ENCODE results near the gene HDAC9.

Gene HDAC9

GRCh38 chr7:18864967-18865366 lies 369.4 kb downstream of the HDAC9 start:
- Mint-ChIP-seq H3K27ac (no peak overlapping the region), H3K4me1 (no peaks in the 10 kb centered on the region), H3K4me3 (no peak overlapping the region), H3K36me3 (no peaks in the 10 kb centered on the region), H3K9me3 (no peaks in the 10 kb centered on the region), H3K27me3 (no peaks in the 10 kb centered on the region)
- DNase-seq (ENCODE audit: low spot score in 2 of 2) (no peak), ATAC-seq (ENCODE audit: low read depth) (no peak)

- ATAC-seq (ENCODE audit: low read depth) (no peak), DNase-seq (ENCODE audit: low spot score in 2 of 2) (no peak)
- Mint-ChIP-seq H3K27me3 (no peaks in the 10 kb centered on the region), H3K4me3 (no peak overlapping the region), H3K9me3 (no peaks in the 10 kb centered on the region), H3K27ac (no peak overlapping the region), H3K36me3 (no peaks in the 10 kb centered on the region), H3K4me1 (no peaks in the 10 kb centered on the region)
Observed at GRCh38 chr7:18866359-18867036, 370.9 kb downstream of the HDAC9 start.

GRCh38 chr7:18872344-18872743 lies 376.8 kb downstream of the HDAC9 start:
- Mint-ChIP-seq H3K4me3 (no peak overlapping the region), H3K27me3 (no peaks in the 10 kb centered on the region), H3K9me3 (no peaks in the 10 kb centered on the region), H3K4me1 (no peaks in the 10 kb centered on the region), H3K36me3 (no peaks in the 10 kb centered on the region), H3K27ac (no peak overlapping the region)
- no peak for DNase-seq (ENCODE audit: low spot score in 2 of 2)
- no peak for ATAC-seq (ENCODE audit: low read depth)

- Mint-ChIP-seq H3K36me3 (no peaks in the 10 kb centered on the region), H3K4me3 (no peak overlapping the region), H3K4me1 (no peaks in the 10 kb centered on the region), H3K27me3 (no peaks in the 10 kb centered on the region), H3K27ac (no peak overlapping the region), H3K9me3 (no peaks in the 10 kb centered on the region)
- DNase-seq (ENCODE audit: low spot score in 2 of 2) (no peak), ATAC-seq (ENCODE audit: low read depth) (no peak)
Observed at GRCh38 chr7:18873734-18874336, 378.3 kb downstream of the HDAC9 start.

GRCh38 chr7:18874880-18875279 lies 379.3 kb downstream of the HDAC9 start:
- no peak for DNase-seq (ENCODE audit: low spot score in 2 of 2)
- H3K36me3 Mint-ChIP-seq: no peaks in the 10 kb centered on the region
- no peaks in the 10 kb centered on the region for H3K9me3 Mint-ChIP-seq
- ATAC-seq (ENCODE audit: low read depth): no peak
- no peaks in the 10 kb centered on the region for H3K4me1 Mint-ChIP-seq
- H3K27me3 Mint-ChIP-seq: no peaks in the 10 kb centered on the region
- H3K27ac Mint-ChIP-seq: no peak overlapping the region
- no peak overlapping the region for H3K4me3 Mint-ChIP-seq

- Mint-ChIP-seq H3K9me3 (no peaks in the 10 kb centered on the region), H3K27ac (no peak overlapping the region), H3K4me1 (no peaks in the 10 kb centered on the region), H3K4me3 (no peak overlapping the region), H3K36me3 (no peaks in the 10 kb centered on the region), H3K27me3 (no peaks in the 10 kb centered on the region)
- DNase-seq (ENCODE audit: low spot score in 2 of 2) (no peak), ATAC-seq (ENCODE audit: low read depth) (no peak)
Observed at GRCh38 chr7:18877874-18878273, 382.3 kb downstream of the HDAC9 start.

- Mint-ChIP-seq H3K4me1 (no peaks in the 10 kb centered on the region), H3K27ac (no peak overlapping the region), H3K36me3 (no peaks in the 10 kb centered on the region), H3K4me3 (no peak overlapping the region), H3K9me3 (no peaks in the 10 kb centered on the region), H3K27me3 (no peaks in the 10 kb centered on the region)
- ATAC-seq (ENCODE audit: low read depth) (no peak), DNase-seq (ENCODE audit: low spot score in 2 of 2) (no peak)
Observed at GRCh38 chr7:18886832-18887231, 391.3 kb downstream of the HDAC9 start.

- Mint-ChIP-seq H3K36me3 (no peaks in the 10 kb centered on the region), H3K27ac (no peak overlapping the region), H3K9me3 (no peaks in the 10 kb centered on the region), H3K4me1 (no peaks in the 10 kb centered on the region), H3K27me3 (no peaks in the 10 kb centered on the region), H3K4me3 (no peak overlapping the region)
- DNase-seq (ENCODE audit: low spot score in 2 of 2) (no peak), ATAC-seq (ENCODE audit: low read depth) (no peak)
Observed at GRCh38 chr7:18889436-18889835, 393.9 kb downstream of the HDAC9 start.

- no peaks in the 10 kb centered on the region for H3K9me3 Mint-ChIP-seq
- no peaks in the 10 kb centered on the region for H3K27me3 Mint-ChIP-seq
- no peak overlapping the region for H3K4me3 Mint-ChIP-seq
- ATAC-seq (ENCODE audit: low read depth) (no peak), DNase-seq (ENCODE audit: low spot score in 2 of 2) (no peak)
- no peaks in the 10 kb centered on the region for H3K4me1 Mint-ChIP-seq
- no peaks in the 10 kb centered on the region for H3K36me3 Mint-ChIP-seq
- H3K27ac Mint-ChIP-seq: no peak overlapping the region
Observed at GRCh38 chr7:18890134-18890533, 394.6 kb downstream of the HDAC9 start.

- no peaks in the 10 kb centered on the region for H3K36me3 Mint-ChIP-seq
Observed at GRCh38 chr7:18890885-18891621, 395.5 kb downstream of the HDAC9 start.

GRCh38 chr7:18893156-18893555 lies 397.6 kb downstream of the HDAC9 start:
- DNase-seq (ENCODE audit: low spot score in 2 of 2) (no peak), ATAC-seq (ENCODE audit: low read depth) (no peak)
- Mint-ChIP-seq H3K27ac (no peak overlapping the region), H3K4me1 (no peaks in the 10 kb centered on the region), H3K9me3 (no peaks in the 10 kb centered on the region), H3K27me3 (no peaks in the 10 kb centered on the region), H3K36me3 (no peaks in the 10 kb centered on the region), H3K4me3 (no peak overlapping the region)

More at GRCh38 chr7:18890885-18891621, 395.5 kb downstream of the HDAC9 start:
- H3K27ac Mint-ChIP-seq: no peak overlapping the region
- H3K4me3 Mint-ChIP-seq: no peak overlapping the region
- no peaks in the 10 kb centered on the region for H3K4me1 Mint-ChIP-seq
- no peaks in the 10 kb centered on the region for H3K9me3 Mint-ChIP-seq
- no peaks in the 10 kb centered on the region for H3K27me3 Mint-ChIP-seq
- DNase-seq (ENCODE audit: low spot score in 2 of 2): no peak
- ATAC-seq (ENCODE audit: low read depth): no peak

GRCh38 chr7:18894155-18894554 lies 398.6 kb downstream of the HDAC9 start:
- no peaks in the 10 kb centered on the region for H3K9me3 Mint-ChIP-seq
- H3K4me3 Mint-ChIP-seq: no peak overlapping the region
- no peak overlapping the region for H3K27ac Mint-ChIP-seq
- ATAC-seq (ENCODE audit: low read depth) (no peak), DNase-seq (ENCODE audit: low spot score in 2 of 2) (no peak)
- no peaks in the 10 kb centered on the region for H3K4me1 Mint-ChIP-seq
- H3K27me3 Mint-ChIP-seq: no peaks in the 10 kb centered on the region
- H3K36me3 Mint-ChIP-seq: no peaks in the 10 kb centered on the region

- no peak for DNase-seq (ENCODE audit: low spot score in 2 of 2)
- Mint-ChIP-seq H3K4me1 (no peaks in the 10 kb centered on the region), H3K9me3 (no peaks in the 10 kb centered on the region), H3K36me3 (no peaks in the 10 kb centered on the region), H3K27me3 (no peaks in the 10 kb centered on the region), H3K27ac (no peak overlapping the region), H3K4me3 (no peak overlapping the region)
- ATAC-seq (ENCODE audit: low read depth): no peak
Observed at GRCh38 chr7:18895456-18895855, 399.9 kb downstream of the HDAC9 start.

GRCh38 chr7:18896343-18896975 lies 400.9 kb downstream of the HDAC9 start:
- no peak for ATAC-seq (ENCODE audit: low read depth)

More at GRCh38 chr7:18896343-18896975, 400.9 kb downstream of the HDAC9 start:
- Mint-ChIP-seq H3K27me3 (no peaks in the 10 kb centered on the region), H3K36me3 (no peaks in the 10 kb centered on the region), H3K27ac (no peak overlapping the region), H3K4me1 (no peaks in the 10 kb centered on the region), H3K9me3 (no peaks in the 10 kb centered on the region), H3K4me3 (no peak overlapping the region)
- DNase-seq (ENCODE audit: low spot score in 2 of 2): no peak
